Measurements from ENCODE around the gene CNTFR.

CNTFR gene

GRCh38 chr9:34522971-34523797 lies 66.3 kb downstream of the CNTFR start, which contains the start of gene ENHO:
ENHO (minus strand) TSS chr9:34522990; CDS start chr9:34521695, 1,295 bp downstream.
- DNase-seq (ENCODE audit: low read depth): peak; percentile 78

- DNase-seq (ENCODE audit: low read depth): no peak
Measured at GRCh38 chr9:34522091-34522887, 67.2 kb downstream of the CNTFR start.

- no peak for DNase-seq (ENCODE audit: low read depth)
Measured at GRCh38 chr9:34521406-34522045, 68.0 kb downstream of the CNTFR start.

GRCh38 chr9:34520505-34521385 lies 68.8 kb downstream of the CNTFR start:
- DNase-seq (ENCODE audit: low read depth): no peak

GRCh38 chr9:34520096-34520495 lies 69.4 kb downstream of the CNTFR start:
- no peak for DNase-seq (ENCODE audit: low read depth)

GRCh38 chr9:34519321-34520020 lies 70.1 kb downstream of the CNTFR start:
- no peak for DNase-seq (ENCODE audit: low read depth)

GRCh38 chr9:34518896-34519295 lies 70.6 kb downstream of the CNTFR start:
- DNase-seq (ENCODE audit: low read depth): no peak

GRCh38 chr9:34518110-34518616 lies 71.4 kb downstream of the CNTFR start:
- DNase-seq (ENCODE audit: low read depth): no peak

- no peak for DNase-seq (ENCODE audit: low read depth)
Measured at GRCh38 chr9:34517185-34517584, 72.3 kb downstream of the CNTFR start.

GRCh38 chr9:34515959-34516358 lies 73.6 kb downstream of the CNTFR start:
- no peak for DNase-seq (ENCODE audit: low read depth)

GRCh38 chr9:34514816-34515215 lies 74.7 kb downstream of the CNTFR start:
- DNase-seq (ENCODE audit: low read depth): no peak

- no peak for DNase-seq (ENCODE audit: low read depth)
Measured at GRCh38 chr9:34514401-34514800, 75.1 kb downstream of the CNTFR start.

- no peak for DNase-seq (ENCODE audit: low read depth)
Measured at GRCh38 chr9:34513567-34514214, 75.8 kb downstream of the CNTFR start.

GRCh38 chr9:34512131-34513078 lies 77.1 kb downstream of the CNTFR start:
- no peak for DNase-seq (ENCODE audit: low read depth)

GRCh38 chr9:34510497-34511468 lies 78.7 kb downstream of the CNTFR start:
- no peak for DNase-seq (ENCODE audit: low read depth)

- no peak for DNase-seq (ENCODE audit: low read depth)
Measured at GRCh38 chr9:34508951-34509350, 80.6 kb downstream of the CNTFR start.

GRCh38 chr9:34508463-34508862 lies 81.1 kb downstream of the CNTFR start:
- DNase-seq (ENCODE audit: low read depth): no peak

GRCh38 chr9:34507966-34508365 lies 81.6 kb downstream of the CNTFR start:
- no peak for DNase-seq (ENCODE audit: low read depth)

All from fibroblast of gingiva (primary cell).